Spleen (tissue), 11 donors: ENCODE measurements around the gene TBL1XR1. TPM values are rescaled to one million over a fixed set of nuclear protein-coding genes. Genes with fewer than 3 reads are reported as not detected.
A peak's percentile ranks its signal among the peaks of the same experiment; 100 is the strongest.
"Not testable (repeated sequence)": the region's sequence is repeated elsewhere in the genome, so short reads cannot be mapped to it uniquely, and the experiment has no call there.

Source experiments
- DNase-seq: peaks from one replicate; pipeline ENCODE4 v3.0.0-alpha.2; 2020
- H3K27ac ChIP-seq, 8 donors: fragments of 200-600 bp; sonication (generic) in 7 of 8; 1 replicate in 4 of 8; 2 replicates in 4 of 8; pipeline versions ENCODE4 v1.5.0 to v1.8.0; 2016 to 2021; ENCODE audit warnings: inconsistent platforms in 4 of 8, mild to moderate bottlenecking in 4 of 8, moderate library complexity in 1 of 8
- H3K27me3 ChIP-seq, 7 donors: fragments of 200-600 bp; sonication (generic) in 6 of 7; replicated peaks in 1 of 7; 1 replicate in 4 of 7; 2 replicates in 3 of 7; pipeline versions ENCODE4 v1.5.0 to v1.8.0; 2016 to 2021; ENCODE audit warnings: inconsistent platforms in 3 of 7, mild to moderate bottlenecking in 1 of 7
- H3K36me3 ChIP-seq, 6 donors: fragments of 200-600 bp; sonication (generic) in 5 of 6; 1 replicate in 4 of 6; 2 replicates in 2 of 6; pipeline versions ENCODE4 v1.5.0 to v1.8.0; 2016 to 2021; ENCODE audit warnings: inconsistent platforms in 2 of 6
- H3K4me1 ChIP-seq, 6 donors: fragments of 200-600 bp; sonication (generic) in 5 of 6; 1 replicate in 3 of 6; 2 replicates in 3 of 6; pipeline versions ENCODE4 v1.5.0 to v1.8.0; 2016 to 2021; ENCODE audit warnings: inconsistent platforms in 3 of 6
- H3K4me3 ChIP-seq, 8 donors: fragments of 200-600 bp; sonication (generic) in 7 of 8; 1 replicate in 4 of 8; 2 replicates in 4 of 8; pipeline versions ENCODE4 v1.5.0 to v1.8.0; 2016 to 2021; ENCODE audit warnings: inconsistent platforms in 4 of 8, mild to moderate bottlenecking in 4 of 8, moderate library complexity in 2 of 8
- H3K9me3 ChIP-seq, 8 donors: fragments of 200-600 bp; sonication (generic) in 7 of 8; 1 replicate in 4 of 8; 2 replicates in 4 of 8; pipeline versions ENCODE4 v1.5.0 to v1.8.0; 2016 to 2021; ENCODE audit warnings: inconsistent platforms in 4 of 8
- CTCF ChIP-seq, 11 experiments: fragments of 200-600 bp in 7 of 11; fragments of 450-650 bp in 4 of 11; sonication (generic) in 4 of 11; IDR thresholded peaks in 8 of 11; conservative IDR thresholded peaks in 3 of 11; 1 replicate in 7 of 11; 2 replicates in 4 of 11; pipeline versions ENCODE4 v1.4.0 to v1.8.0; 2016 to 2021; ENCODE audit warnings: antibody characterized with exemption in 11 of 11, inconsistent platforms in 4 of 11, mild to moderate bottlenecking in 1 of 11
- POLR2A ChIP-seq, 3 donors: fragments of 450-650 bp; IDR thresholded peaks; one replicate each; pipeline ENCODE4 v1.5.1; 2017; ENCODE audit warnings: antibody characterized with exemption in 3 of 3, mild to moderate bottlenecking in 1 of 3
- POLR2AphosphoS5 ChIP-seq, 3 donors: sonication (generic); formaldehyde crosslinking; IDR thresholded peaks; one replicate each; pipeline ENCODE4 v1.5.1; 2017; ENCODE audit warnings: antibody characterized with exemption in 3 of 3
- WGBS, 5 donors: extraction: QIAGEN DNeasy Blood & Tissue Kit in 3 of 5; methylation state at CpG; one replicate each; pipeline versions ENCODE4 v1.1.5 to v1.1.7; 2013 to 2018; 5-methylcytosine and 5-hydroxymethylcytosine counted together
- intact Hi-C: fragments of 100-400 bp; cut with DNase I; formaldehyde crosslinking; loops from one replicate; pipeline ENCODE4 v1.15.0; 2023; ENCODE audit warnings: low total_unique reads
- polyA plus RNA-seq, 3 donors: library from polyadenylated mRNA; stranded (reverse); fragments of 200-250 nt; gene quantifications; one replicate each; pipeline ENCODE4 v1.2.1, GENCODE V29; 2013
- total RNA-seq, 7 donors: library from RNA; depleted of rRNA in 3 of 7; stranded (reverse); fragments of >200 nt in 3 of 7; fragmentation: NEBNext Ultra II Directional in 4 of 7; extraction: Animal tissue kit (Norgen Biotek cat#: 25700) in 4 of 7; gene quantifications; one replicate each; pipeline versions ENCODE4 v1.1.0 to v1.2.1, GENCODE V29; 2016 to 2021
- donor health status: healthy with polysubstance abuse.
- donor health status: DM: no; HTN: no; CAD: no; lungs with moderate emphysema.
- donor health status: DM: no; HTN: no; CAD: no.
- donor health status: Bipolar disorder and iron deficiency.
- donor health status: healthy.
- donor health status: DM: no; HTN: no; CAD: no.
- donor health status: DM: yes; HTN: yes; CAD: no.

Gene TBL1XR1
- total and polyA plus RNA-seq, 10 donors = 32.4 to 168 (median 97.2) TPM

- WGBS, 5 donors = 55 to 71% (median 60%) methylated on average over 6 of the region's 6 CpGs
- no peak overlapping the region for H3K4me3 ChIP-seq
- H3K36me3 ChIP-seq = no peaks in the 10 kb centered on the region
- no peaks in the 10 kb centered on the region for H3K27me3 ChIP-seq
- intact Hi-C loops = no loop called here
- H3K27ac ChIP-seq = peak overlapping the region in 1 of 8 donors; percentile 18
- no peaks in the 10 kb centered on the region for H3K9me3 ChIP-seq
- no peak for DNase-seq
- TF ChIP-seq CTCF (IDR thresholded peaks at IDR 0.05 in 8 of 11, conservative IDR thresholded peaks at IDR 0.05 in 3 of 11) = no peak
- no peak for TF ChIP-seq POLR2A (IDR thresholded peaks at IDR 0.05)
- no peak for TF ChIP-seq POLR2AphosphoS5 (IDR thresholded peaks at IDR 0.05)
- H3K4me1 ChIP-seq = peaks cover 49 to 100% (median 86%) of the 10 kb centered on the region in 6 donors
Observed at GRCh38 chr3:177141899-177142646, 55.2 kb downstream of the TBL1XR1 start.

DNA sequence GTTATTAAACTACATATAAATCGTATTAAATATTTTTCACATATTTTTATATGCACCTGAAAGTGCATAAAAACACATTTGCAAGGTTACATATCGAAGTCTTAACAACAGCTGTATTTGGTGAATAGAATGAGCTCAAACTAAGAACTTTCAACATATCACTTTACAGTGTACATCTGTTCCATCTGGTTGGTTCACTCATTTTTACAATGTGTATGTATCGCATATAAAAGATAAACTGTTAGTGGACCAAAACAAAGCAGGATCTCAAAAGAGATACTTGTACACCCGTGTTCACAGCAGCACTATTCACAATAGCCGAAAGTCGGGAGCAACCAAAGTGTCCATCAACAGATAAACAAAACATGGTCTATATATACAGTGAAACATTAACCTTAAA lies 55.8 kb downstream of the TBL1XR1 start:
- no peak overlapping the region for H3K4me3 ChIP-seq
- H3K4me1 ChIP-seq = peaks cover 44 to 100% (median 81%) of the 10 kb centered on the region in 6 donors
- no peaks in the 10 kb centered on the region for H3K27me3 ChIP-seq
- H3K9me3 ChIP-seq = no peaks in the 10 kb centered on the region
- no peak for DNase-seq
- no peaks in the 10 kb centered on the region for H3K36me3 ChIP-seq
- H3K27ac ChIP-seq = peak overlapping the region in 1 of 8 donors; percentile 18
- WGBS, 5 donors = 81 to 88% (median 85%) methylated on average over 6 of the region's 6 CpGs
- intact Hi-C loops = no loop called here
- TF ChIP-seq POLR2AphosphoS5 (IDR thresholded peaks at IDR 0.05) (no peak), CTCF (IDR thresholded peaks at IDR 0.05 in 8 of 11, conservative IDR thresholded peaks at IDR 0.05 in 3 of 11) (no peak), POLR2A (IDR thresholded peaks at IDR 0.05) (no peak)

DNA sequence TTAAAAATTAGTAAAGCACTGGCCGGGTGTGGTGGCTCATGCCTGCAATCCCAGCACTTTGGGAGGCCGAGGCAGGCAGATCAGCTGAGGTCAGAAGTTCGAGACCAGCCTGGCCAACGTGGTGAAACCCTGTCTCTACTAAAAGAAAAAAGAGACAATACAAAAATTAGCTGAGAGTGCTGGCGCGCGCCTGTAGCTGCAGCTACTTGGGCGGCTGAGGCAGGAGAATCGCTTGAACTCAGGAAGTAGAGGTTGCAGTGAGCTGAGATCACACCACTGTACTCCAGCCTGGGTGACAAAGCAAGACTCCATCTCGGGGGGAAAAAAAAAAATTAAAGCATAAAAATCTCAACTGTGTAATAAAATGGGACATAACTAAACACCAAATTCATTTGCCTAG lies 58.1 kb downstream of the TBL1XR1 start:
- H3K9me3 ChIP-seq, H3K27ac ChIP-seq, intact Hi-C loops, DNase-seq, H3K27me3 ChIP-seq, H3K36me3 ChIP-seq, H3K4me3 ChIP-seq: not testable (repeated sequence)
- peaks cover 26 to 96% (median 65%) of the 10 kb centered on the region in 6 donors for H3K4me1 ChIP-seq
- WGBS, 5 donors = 71 to 76% (median 72%) methylated on average over 10 of the region's 10 CpGs

DNA sequence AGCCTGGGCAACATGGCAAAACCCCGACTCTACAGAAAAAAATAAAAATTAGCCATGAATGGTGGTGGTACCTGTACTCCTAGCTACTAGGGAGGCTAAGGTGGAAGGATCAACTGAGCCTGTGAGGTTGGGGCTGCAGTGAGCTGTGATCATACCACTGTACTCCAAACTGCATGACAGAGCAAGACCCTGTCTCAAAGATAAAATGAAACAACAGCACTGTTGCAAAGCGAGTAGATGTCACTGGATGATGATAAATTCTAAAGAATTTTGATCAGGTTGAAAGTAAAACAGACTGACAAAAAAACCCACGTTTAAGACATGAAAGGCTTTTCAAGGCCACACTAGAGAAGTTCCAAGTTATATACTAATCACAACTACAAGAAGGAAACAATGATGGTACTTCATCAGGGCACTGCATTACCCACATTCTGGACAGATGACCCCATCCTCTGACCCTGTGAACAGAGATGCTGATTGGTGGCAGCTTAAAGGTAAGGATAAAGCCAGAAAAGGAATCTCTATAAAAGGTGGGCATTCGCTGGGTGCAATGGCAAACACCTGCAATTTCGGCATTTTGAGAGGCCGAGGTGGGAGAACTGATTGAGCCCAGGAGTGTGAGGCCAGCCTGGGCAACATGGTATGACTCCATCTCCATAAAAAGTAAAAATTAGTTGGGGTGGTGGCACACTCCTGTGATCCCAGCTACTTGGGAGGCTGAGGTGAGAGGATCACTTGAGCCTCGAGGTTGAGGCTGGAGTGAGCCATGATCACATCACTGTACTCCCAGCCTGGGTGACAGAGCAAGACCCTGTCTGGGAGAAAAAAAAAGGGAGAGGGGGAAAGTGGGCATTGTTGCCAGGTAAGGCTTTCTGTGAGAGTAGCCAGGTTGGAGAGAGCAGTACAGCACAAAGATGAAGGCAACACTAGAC lies 59.2 kb downstream of the TBL1XR1 start:
- no peaks in the 10 kb centered on the region for H3K27me3 ChIP-seq
- DNase-seq = no peak
- H3K27ac ChIP-seq = no peak overlapping the region
- no peak overlapping the region for H3K4me3 ChIP-seq
- no peaks in the 10 kb centered on the region for H3K36me3 ChIP-seq
- H3K9me3 ChIP-seq = no peaks in the 10 kb centered on the region
- no peak for TF ChIP-seq POLR2A (IDR thresholded peaks at IDR 0.05)
- no peak for TF ChIP-seq CTCF (IDR thresholded peaks at IDR 0.05 in 8 of 11, conservative IDR thresholded peaks at IDR 0.05 in 3 of 11)
- TF ChIP-seq POLR2AphosphoS5 (IDR thresholded peaks at IDR 0.05) = no peak
- peaks cover 28 to 96% (median 63%) of the 10 kb centered on the region in 6 donors for H3K4me1 ChIP-seq
- 80 to 89% (median 88%) methylated on average over 7 of the region's 7 CpGs for WGBS, 5 donors
- intact Hi-C loops = no loop called here
